AG04449 (cell line): Measurements from ENCODE around the gene KRT4.

Source experiments
- CTCF ChIA-PET: fragments of 350-600 bp; formaldehyde crosslinking; extraction: SDS; loops from one replicate; lab custom pipeline; 2021; ENCODE audit warnings: antibody characterized with exemption; lab: Yijun Ruan, JAX
- POLR2A ChIA-PET: fragments of 400-600, 350-600 bp; formaldehyde crosslinking; extraction: SDS; loops from one replicate; lab custom pipeline; 2020; ENCODE audit warnings: antibody characterized with exemption, inconsistent platforms; lab: Yijun Ruan, JAX
- DNase-seq: peaks from one replicate; pipeline ENCODE4 v3.0.0-alpha.2; 2010; ENCODE audit warnings: low read depth, low spot score
- H3K4me3 ChIP-seq: 2 replicates; pipeline ENCODE4 v1.5.1; 2011; ENCODE audit warnings: low read depth, mild to moderate bottlenecking, control low read depth, low read length
- CTCF ChIP-seq: IDR thresholded peaks from one replicate; pipeline ENCODE4 v1.5.1; 2011; ENCODE audit warnings: mild to moderate bottlenecking, moderate library complexity, low read length, control low read depth, inconsistent platforms; ENCODE audit not compliant: insufficient read depth; ENCODE audit errors: missing control alignments

Gene KRT4

DNA sequence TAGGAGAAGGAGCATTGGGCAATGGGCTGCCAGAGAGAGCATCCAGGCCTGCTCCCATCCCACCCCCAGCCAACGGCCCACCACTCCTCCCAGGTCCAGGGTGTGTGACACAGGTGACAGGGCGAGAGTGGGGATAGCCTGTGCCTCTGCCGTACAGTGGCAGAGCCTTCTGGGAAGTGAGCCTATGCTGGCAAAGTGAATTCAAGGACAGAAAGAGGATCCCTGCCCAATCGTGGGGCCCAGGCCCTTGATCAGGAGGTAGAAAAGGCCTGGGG is 20.7 kb upstream of the KRT4 start:
- ChIA-PET POLR2A (no interaction called here), CTCF (no interaction called here)
- no peak overlapping the region for H3K4me3 ChIP-seq
- TF ChIP-seq CTCF = no peak
- no peak for DNase-seq

- ChIA-PET POLR2A (no interaction called here), CTCF (no interaction called here)
- H3K4me3 ChIP-seq = no peak within 1 kb of the TSS
- no peak for DNase-seq
- no peak for TF ChIP-seq CTCF
These were observed 20.2 kb upstream of the KRT4 start, which contains the start of gene KRT79 for GRCh38 chr12:52833922-52834726. Gene KRT79 (minus strand): TSS chr12:52834311. CDS start chr12:52834260, 51 bp downstream.

DNA sequence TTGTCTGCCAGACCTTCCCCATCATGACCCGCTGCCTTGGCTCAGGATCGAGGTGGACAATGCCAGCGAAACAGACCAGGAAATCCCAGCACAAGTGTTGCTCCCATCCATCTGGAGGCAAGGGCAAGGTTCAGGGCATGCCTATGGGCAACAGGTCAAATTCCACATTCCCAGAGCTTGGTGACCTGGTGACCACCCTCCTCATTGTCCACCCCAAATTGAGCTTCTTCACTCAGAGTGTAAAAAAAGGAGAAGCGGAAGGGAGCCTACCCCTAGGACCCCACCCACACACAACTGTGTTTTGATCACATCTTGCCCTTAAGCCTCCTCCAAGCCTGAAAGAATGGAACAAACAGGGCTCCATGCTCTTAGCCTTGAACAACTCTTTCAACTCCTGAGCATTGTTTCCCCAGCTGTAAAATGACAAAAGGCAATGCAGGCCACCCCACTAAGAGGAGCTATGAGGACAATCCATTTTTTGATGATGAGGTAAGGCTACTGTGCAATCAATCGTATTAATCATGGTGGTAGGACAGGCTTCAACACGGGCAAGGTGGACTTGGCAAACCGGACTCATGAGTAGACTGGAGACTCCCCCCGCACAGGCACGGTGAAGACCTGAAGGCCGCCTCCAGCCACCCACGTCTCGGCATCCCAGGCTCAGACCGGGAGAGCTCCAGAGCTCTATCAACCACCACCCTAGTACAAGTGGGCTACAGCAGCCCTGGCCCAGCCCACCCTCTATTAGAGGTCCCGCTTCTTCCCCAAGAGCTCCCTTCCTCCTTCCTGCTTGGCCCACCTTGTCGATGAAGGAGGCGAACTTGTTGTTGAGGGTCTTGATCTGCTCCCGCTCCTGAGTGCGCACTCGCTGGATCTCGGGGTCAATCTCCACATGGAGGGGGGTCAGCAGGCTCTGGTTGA is 19.3 kb upstream of the KRT4 start:
- POLR2A ChIA-PET = no interaction called here
- H3K4me3 ChIP-seq = no peak overlapping the region
- no peak for DNase-seq
- CTCF ChIA-PET = interaction anchor here (1.2 kb wide), 1 partner anchor 676 kb away, joined by 3 read pairs; no protein-coding TSS in a partner anchor
- no peak for TF ChIP-seq CTCF

DNA sequence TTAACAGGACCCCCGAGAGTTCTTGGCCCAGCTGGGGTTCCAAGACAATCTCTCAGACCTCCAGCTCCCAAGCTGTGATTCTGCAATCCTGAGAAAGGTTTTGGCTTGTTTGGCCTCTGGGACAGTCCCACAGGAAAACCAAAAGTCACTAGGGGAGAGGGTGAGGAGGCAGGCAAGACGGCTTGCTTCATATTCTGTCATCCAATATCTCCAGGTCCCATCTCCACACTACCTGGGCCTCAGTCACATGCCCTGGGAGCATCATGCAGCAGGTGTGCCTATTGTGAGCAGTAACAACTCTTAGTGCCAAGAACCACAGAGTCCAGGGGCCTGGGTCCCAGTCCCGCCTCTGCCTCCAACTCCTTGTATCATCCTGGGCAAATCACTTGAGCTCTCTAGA is 18.5 kb upstream of the KRT4 start:
- CTCF ChIA-PET = interaction anchor here (1.2 kb wide), 1 partner anchor 675 kb away, joined by 3 read pairs; no protein-coding TSS in a partner anchor

GRCh38 chr12:52831251-52831650 is 17.3 kb upstream of the KRT4 start:
- CTCF ChIA-PET = no interaction called here
- POLR2A ChIA-PET = no interaction called here
- DNase-seq = no peak
- no peak overlapping the region for H3K4me3 ChIP-seq
- no peak for TF ChIP-seq CTCF

More for the DNA sequence above, 18.5 kb upstream of the KRT4 start:
- no peak for TF ChIP-seq CTCF
- DNase-seq = no peak
- POLR2A ChIA-PET = no interaction called here
- no peak overlapping the region for H3K4me3 ChIP-seq
